IMR-90 (cell line): ENCODE data around the gene CHCT1. TPM values are rescaled to one million over a fixed set of nuclear protein-coding genes. Genes with fewer than 3 reads are reported as not detected.
"Not testable (repeated sequence)": the region's sequence is repeated elsewhere in the genome, so short reads cannot be mapped to it uniquely, and the experiment has no call there.

Experiments
- ATAC-seq: fragments of 200-7000 bp; cut with Tn5 transposase; 2 replicates; pipeline ENCODE4 v1.9.1; 2020; ENCODE audit warnings: low read depth, mild to moderate bottlenecking, moderate library complexity
- BruUV-seq: library from RNA; stranded (reverse); fragments of 400-500 nt; replicated peaks from 2 replicates; lab custom pipeline; 2021; lab: Mats Ljungman, UMichigan
- CTCF ChIA-PET: fragments of 300-600 bp; formaldehyde crosslinking; extraction: SDS; loops from one replicate; lab custom pipeline; 2021; ENCODE audit warnings: antibody characterized with exemption; lab: Yijun Ruan, JAX
- POLR2A ChIA-PET: fragments of 300-600 bp; sonication (Branson Sonifier 250); formaldehyde crosslinking; loops from one replicate; lab custom pipeline; 2022; ENCODE audit warnings: antibody characterized with exemption; ENCODE audit not compliant: unreplicated experiment; lab: Charles Lee
- DNase-seq: peaks from one replicate; pipeline ENCODE4 v3.0.0; 2013
- H2AFZ ChIP-seq: replicated peaks from 2 replicates; pipeline ENCODE3; 2013; ENCODE audit warnings: low read length, mild to moderate bottlenecking; ENCODE audit not compliant: poor library complexity
- H2AK5ac ChIP-seq: 2 replicates; pipeline ENCODE4 v1.6.1; 2013; ENCODE audit warnings: low read depth, low read length, inconsistent platforms
- H2AK9ac ChIP-seq: replicated peaks from 2 replicates; pipeline ENCODE3; 2013; ENCODE audit warnings: mild to moderate bottlenecking, low read depth, low read length, moderate library complexity; ENCODE audit not compliant: poor library complexity
- H2BK120ac ChIP-seq: 2 replicates; pipeline ENCODE4 v1.6.1; 2013; ENCODE audit warnings: low read depth, low read length, inconsistent platforms
- H2BK15ac ChIP-seq: 3 replicates; pipeline ENCODE4 v1.6.1; 2013; ENCODE audit warnings: low read depth, low read length, inconsistent platforms
- H2BK20ac ChIP-seq: 2 replicates; pipeline ENCODE4 v1.6.1; 2013; ENCODE audit warnings: low read depth, mild to moderate bottlenecking, inconsistent platforms, low read length, moderate library complexity
- H2BK5ac ChIP-seq: 2 replicates; pipeline ENCODE4 v1.6.1; 2013; ENCODE audit warnings: mild to moderate bottlenecking, low read depth, low read length, inconsistent platforms; ENCODE audit not compliant: poor library complexity, severe bottlenecking
- H3K14ac ChIP-seq: replicated peaks from 2 replicates; pipeline ENCODE4 v1.6.1; 2013; ENCODE audit warnings: low read depth, low read length, inconsistent platforms
- H3K18ac ChIP-seq: 2 replicates; pipeline ENCODE4 v1.6.1; 2013; ENCODE audit warnings: low read depth, low read length, control low read depth
- H3K23ac ChIP-seq: 2 replicates; pipeline ENCODE4 v1.6.1; 2013; ENCODE audit warnings: low read depth, low read length, inconsistent platforms
- H3K27ac ChIP-seq: 2 replicates; pipeline ENCODE4 v1.5.1; 2013; ENCODE audit warnings: mild to moderate bottlenecking, control low read depth, low read length; ENCODE audit not compliant: insufficient read depth
- H3K27me3 ChIP-seq: 2 replicates; pipeline ENCODE4 v1.6.1; 2013; ENCODE audit warnings: low read length; ENCODE audit not compliant: control insufficient read depth, insufficient read depth
- H3K36me3 ChIP-seq: 2 replicates; pipeline ENCODE4 v1.6.1; 2013; ENCODE audit warnings: low read length, mixed read lengths; ENCODE audit not compliant: control insufficient read depth, insufficient read depth
- H3K4ac ChIP-seq: 2 replicates; pipeline ENCODE4 v1.6.1; 2013; ENCODE audit warnings: low read depth, low read length, inconsistent platforms
- H3K4me1 ChIP-seq: 2 replicates; pipeline ENCODE4 v1.6.1; 2013; ENCODE audit warnings: low read length, mixed read lengths; ENCODE audit not compliant: control insufficient read depth, insufficient read depth
- H3K4me2 ChIP-seq: 2 replicates; pipeline ENCODE4 v1.6.1; 2013; ENCODE audit warnings: low read depth, mild to moderate bottlenecking, control low read depth, low read length, moderate library complexity
- H3K4me3 ChIP-seq: 2 replicates; pipeline ENCODE4 v1.5.1; 2013; ENCODE audit warnings: low read depth, mild to moderate bottlenecking, control low read depth, low read length, moderate library complexity; ENCODE audit not compliant: insufficient read depth
- H3K56ac ChIP-seq: 2 replicates; pipeline ENCODE4 v1.6.1; 2013; ENCODE audit warnings: low read length, inconsistent platforms; ENCODE audit not compliant: insufficient read depth; ENCODE audit errors: extremely low read depth
- H3K79me1 ChIP-seq, 2 experiments: 2 replicates each; pipeline ENCODE4 v1.6.1; 2013; ENCODE audit warnings: low read length in 2 of 2, inconsistent platforms in 1 of 2, low read depth in 1 of 2
- H3K9ac ChIP-seq: 2 replicates; pipeline ENCODE4 v1.6.1; 2013; ENCODE audit warnings: low read depth, low read length, control low read depth
- H3K9me1 ChIP-seq: 2 replicates; pipeline ENCODE4 v1.6.1; 2013; ENCODE audit warnings: low read length, inconsistent platforms; ENCODE audit not compliant: insufficient read depth
- H3K9me3 ChIP-seq: 2 replicates; pipeline ENCODE4 v1.6.1; 2013; ENCODE audit warnings: low read length; ENCODE audit not compliant: control insufficient read depth, insufficient read depth
- H4K20me1 ChIP-seq: 2 replicates; pipeline ENCODE4 v1.6.1; 2013; ENCODE audit warnings: low read length, inconsistent platforms; ENCODE audit not compliant: insufficient read depth
- H4K5ac ChIP-seq: 2 replicates; pipeline ENCODE4 v1.6.1; 2013; ENCODE audit warnings: mild to moderate bottlenecking, low read depth, low read length, control low read depth
- H4K8ac ChIP-seq, 2 experiments: 2 replicates each; pipeline ENCODE4 v1.6.1; 2013; ENCODE audit warnings: low read depth in 2 of 2, low read length in 2 of 2, control low read depth in 1 of 2, inconsistent platforms in 1 of 2
- H4K91ac ChIP-seq: 2 replicates; pipeline ENCODE4 v1.6.1; 2013; ENCODE audit warnings: low read depth, low read length, inconsistent platforms; ENCODE audit not compliant: insufficient read depth
- FOS ChIP-seq: fragments of 150-350 bp; IDR thresholded peaks from 2 replicates; pipeline ENCODE4 v1.6.1; 2016; ENCODE audit warnings: low read depth, low read length
- RFX5 ChIP-seq: IDR thresholded peaks from 2 replicates; pipeline ENCODE4 v1.8.0; 2012; ENCODE audit warnings: low read depth, mild to moderate bottlenecking, low read length, moderate library complexity
- WGBS, 2 experiments: methylation state at CpG; one replicate each; pipeline versions ENCODE4 v1.1.5 to v1.1.7; 2013; ENCODE audit warnings: missing lambda C conversion rate in 2 of 2; ENCODE audit not compliant: insufficient read length in 1 of 2; ENCODE audit errors: extremely low coverage in 2 of 2; 5-methylcytosine and 5-hydroxymethylcytosine counted together
- dilution Hi-C: fragments of 300-500 bp; cut with HindIII; formaldehyde crosslinking; loops from one replicate; pipeline ENCODE4 v1.14.3; 2018; ENCODE audit warnings: low sequenced_read_pairs; ENCODE audit not compliant: unreplicated experiment
- in situ Hi-C: fragments of 300-500 bp; cut with MboI; formaldehyde crosslinking; loops from 3 replicates; pipeline ENCODE4 v1.14.3; 2019; ENCODE audit warnings: low sequenced_read_pairs, inconsistent platforms, mixed read lengths
- intact Hi-C: fragments of 100-400 bp; cut with micrococcal nuclease; formaldehyde crosslinking; loops from 2 replicates; pipeline ENCODE4 v1.10.0; 2022
- polyA plus RNA-seq, 3 experiments: library from polyadenylated mRNA; depleted of rRNA; stranded (reverse); fragments of >200 nt; gene quantifications; 2 replicates each; pipeline ENCODE4 v1.2.3, GENCODE V29; 2012; ENCODE audit warnings: low replicate concordance in 1 of 3
- total RNA-seq: library from RNA; depleted of rRNA; stranded (reverse); fragments of >200 nt; gene quantifications from 2 replicates; pipeline ENCODE4 v1.2.3, GENCODE V29; 2012

The CHCT1 gene
- total and polyA plus RNA-seq, 2 of the 4 experiments (the other 2 are of a cell fraction) = not detected

- no TSS peak for BruUV-seq
- peak overlapping the region; percentile 26 for H2BK5ac ChIP-seq
- H4K91ac ChIP-seq = peak overlapping the region; percentile 25; the same call in 1 of the 2 replicates
- H2AK9ac ChIP-seq = peak overlapping the region; percentile 35
- H3K18ac ChIP-seq = peak overlapping the region; percentile 4; the same call in 1 of the 2 replicates
- peak overlapping the region; percentile 54 for H3K4ac ChIP-seq
- peaks cover 10% of the 10 kb centered on the region for H3K4me1 ChIP-seq
- H2AK5ac ChIP-seq = peak overlapping the region; percentile 46; the same call in 1 of the 2 replicates
- peaks cover 28 to 51% of the 10 kb centered on the region in 2 experiments for H3K79me1 ChIP-seq
- peak overlapping the region in 1 of 2 experiments; percentile 37; a peak in 1 of 4 replicates for H4K8ac ChIP-seq
- 0 out of 2 replicates have a peak overlapping the region, but pooled peaks have one; percentile 35 for H2BK120ac ChIP-seq
- no peaks in the 10 kb centered on the region for H3K9me3 ChIP-seq
- peak overlapping the region; percentile 67 for H3K14ac ChIP-seq
- peak; percentile 87 for DNase-seq
- no peak overlapping the region for H3K9ac ChIP-seq
- H2BK20ac ChIP-seq = no peak overlapping the region
- H3K4me3 ChIP-seq = no peak overlapping the region
- CTCF ChIA-PET = no interaction called here
- ATAC-seq = peak; percentile 99
- H3K27ac ChIP-seq = no peak overlapping the region; the same call in 1 of the 2 replicates
- H3K4me2 ChIP-seq = peak overlapping the region; percentile 35; the same call in 1 of the 2 replicates
- H4K20me1 ChIP-seq = peaks cover 33% of the 10 kb centered on the region
- H3K56ac ChIP-seq = no peak overlapping the region
- peaks cover 6% of the 10 kb centered on the region; the same call in 1 of the 2 replicates for H3K9me1 ChIP-seq
- dilution Hi-C loops (no loop called here), in situ Hi-C loops (no loop called here), intact Hi-C loops (no loop called here)
- H2BK15ac ChIP-seq = 0 out of 3 replicates have a peak overlapping the region, but pooled peaks have one; percentile 18
- H4K5ac ChIP-seq = no peak overlapping the region
- no CpG with 5 or more reads among the region's 6 CpGs for WGBS, 2 experiments
- no peak overlapping the region for H2AFZ ChIP-seq
- H3K27me3 ChIP-seq = no peaks in the 10 kb centered on the region
- POLR2A ChIA-PET = no interaction called here
- no peak overlapping the region for H3K23ac ChIP-seq
- H3K36me3 ChIP-seq = peaks cover 2% of the 10 kb centered on the region
- TF ChIP-seq FOS = peak; percentile 61
- TF ChIP-seq RFX5 = no peak
Measured at GRCh38 chr17:60372790-60373483, 49.4 kb upstream of the CHCT1 start.

GRCh38 chr17:60378187-60378586 is 44.1 kb upstream of the CHCT1 start:
- H3K79me1 ChIP-seq = peaks cover 13 to 31% of the 10 kb centered on the region in 2 experiments
- H3K9me1 ChIP-seq, H2BK20ac ChIP-seq, BruUV-seq, H3K14ac ChIP-seq, H2BK5ac ChIP-seq, H2AK9ac ChIP-seq, H3K27me3 ChIP-seq, H3K4me1 ChIP-seq, H4K8ac ChIP-seq, H3K9ac ChIP-seq, H4K5ac ChIP-seq, POLR2A ChIA-PET, H3K27ac ChIP-seq, H3K18ac ChIP-seq, H3K23ac ChIP-seq, CTCF ChIA-PET, H3K9me3 ChIP-seq, H3K36me3 ChIP-seq, H2BK120ac ChIP-seq, H4K91ac ChIP-seq, intact Hi-C loops, H3K56ac ChIP-seq, DNase-seq, H2AK5ac ChIP-seq, in situ Hi-C loops, H2BK15ac ChIP-seq, ATAC-seq, dilution Hi-C loops, H3K4me2 ChIP-seq, H3K4ac ChIP-seq, H3K4me3 ChIP-seq, H2AFZ ChIP-seq: not testable (repeated sequence)
- no CpG with 5 or more reads among the region's 1 CpG for WGBS, 2 experiments
- H4K20me1 ChIP-seq = peaks cover 18% of the 10 kb centered on the region
